T-helper 1 cell treated with Interleukin-12 subunit alpha and Interleukin-12 subunit beta and Interleukin-4 antibody, amounts not matched to agents 30 ng/mL and 1 ng/mL, for 36 hours (primary cell): ENCODE data around the gene STAB2. TPM values are rescaled to one million over a fixed set of nuclear protein-coding genes. Genes with fewer than 3 reads are reported as not detected.

ENCODE experiments used
- intact Hi-C: fragments of 100-400 bp; cut with micrococcal nuclease; formaldehyde crosslinking; loops from one replicate; pipeline ENCODE4 v1.15.1; 2024
- total RNA-seq: library from RNA; stranded (reverse); gene quantifications from 2 replicates; pipeline ENCODE4 v1.2.3, GENCODE V29; 2022

Gene STAB2
- total RNA-seq, result not detected in 2 replicates

- intact Hi-C loops, result no loop called here
Measured at GRCh38 chr12:103586791-103587370, at the start of gene STAB2. Gene STAB2 (plus strand): TSS chr12:103587273. CDS start chr12:103587477, 204 bp downstream.

DNA sequence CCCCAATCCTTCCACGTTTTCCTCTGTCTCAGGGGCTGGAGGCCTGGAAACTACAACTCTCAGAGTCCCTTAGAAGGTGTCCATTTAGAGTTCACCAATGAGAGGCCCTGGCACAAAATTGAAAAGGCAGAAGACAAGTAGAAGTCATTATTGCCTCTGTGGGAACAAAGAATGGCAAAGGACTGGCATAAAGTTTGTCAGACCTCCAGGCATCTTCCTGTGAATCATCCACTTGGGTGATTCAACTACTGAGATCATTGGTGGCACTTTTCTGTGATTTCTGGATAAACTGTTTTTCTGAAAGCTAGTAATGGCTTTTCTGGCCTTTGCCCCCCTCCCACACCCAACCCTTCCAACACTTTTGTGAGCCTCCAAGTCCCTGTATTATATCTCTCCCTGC, 48.7 kb upstream of the STAB2 start:
- intact Hi-C loops, result no loop called here

DNA sequence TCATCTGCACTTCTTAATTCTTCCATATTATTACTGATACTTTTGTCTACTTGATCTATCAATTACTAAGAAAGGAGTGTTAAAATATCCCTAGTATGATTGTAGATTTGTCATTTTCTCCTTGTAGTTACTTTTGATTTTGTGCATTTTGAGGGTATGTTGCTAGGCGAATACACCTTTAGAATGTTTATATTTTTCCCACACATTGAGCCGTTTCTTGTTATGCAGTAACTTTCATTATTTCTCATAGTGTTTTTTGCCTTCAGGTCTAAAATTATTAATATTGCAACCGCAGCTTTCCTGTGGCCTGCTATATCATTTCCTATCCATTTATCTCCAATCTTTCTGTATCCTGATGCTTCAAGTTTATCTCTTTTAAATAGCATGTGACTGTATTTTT, 46.8 kb upstream of the STAB2 start:
- intact Hi-C loops, result loop anchor here (10.0 kb wide), 1 partner anchor 1596 kb away; no protein-coding TSS in a partner anchor

GRCh38 chr12:103542078-103542477, 45.0 kb upstream of the STAB2 start:
- intact Hi-C loops, result loop anchor here (10.0 kb wide), 1 partner anchor 1597 kb away; no protein-coding TSS in a partner anchor

GRCh38 chr12:103546959-103547358, 40.1 kb upstream of the STAB2 start:
- intact Hi-C loops, result loop anchor here (5.0 to 10.0 kb wide), 2 partner anchors 105 to 1602 kb away; no protein-coding TSS in a partner anchor

- intact Hi-C loops, result loop anchor here (5.0 to 10.0 kb wide), 2 partner anchors 105 to 1603 kb away; no protein-coding TSS in a partner anchor
Measured at GRCh38 chr12:103547376-103547775, 39.7 kb upstream of the STAB2 start.

- intact Hi-C loops, result loop anchor here (1.0 to 10.0 kb wide), 9 partner anchors 43 to 1631 kb away; no protein-coding TSS in a partner anchor
Measured at GRCh38 chr12:103547929-103548328, 39.1 kb upstream of the STAB2 start.

DNA sequence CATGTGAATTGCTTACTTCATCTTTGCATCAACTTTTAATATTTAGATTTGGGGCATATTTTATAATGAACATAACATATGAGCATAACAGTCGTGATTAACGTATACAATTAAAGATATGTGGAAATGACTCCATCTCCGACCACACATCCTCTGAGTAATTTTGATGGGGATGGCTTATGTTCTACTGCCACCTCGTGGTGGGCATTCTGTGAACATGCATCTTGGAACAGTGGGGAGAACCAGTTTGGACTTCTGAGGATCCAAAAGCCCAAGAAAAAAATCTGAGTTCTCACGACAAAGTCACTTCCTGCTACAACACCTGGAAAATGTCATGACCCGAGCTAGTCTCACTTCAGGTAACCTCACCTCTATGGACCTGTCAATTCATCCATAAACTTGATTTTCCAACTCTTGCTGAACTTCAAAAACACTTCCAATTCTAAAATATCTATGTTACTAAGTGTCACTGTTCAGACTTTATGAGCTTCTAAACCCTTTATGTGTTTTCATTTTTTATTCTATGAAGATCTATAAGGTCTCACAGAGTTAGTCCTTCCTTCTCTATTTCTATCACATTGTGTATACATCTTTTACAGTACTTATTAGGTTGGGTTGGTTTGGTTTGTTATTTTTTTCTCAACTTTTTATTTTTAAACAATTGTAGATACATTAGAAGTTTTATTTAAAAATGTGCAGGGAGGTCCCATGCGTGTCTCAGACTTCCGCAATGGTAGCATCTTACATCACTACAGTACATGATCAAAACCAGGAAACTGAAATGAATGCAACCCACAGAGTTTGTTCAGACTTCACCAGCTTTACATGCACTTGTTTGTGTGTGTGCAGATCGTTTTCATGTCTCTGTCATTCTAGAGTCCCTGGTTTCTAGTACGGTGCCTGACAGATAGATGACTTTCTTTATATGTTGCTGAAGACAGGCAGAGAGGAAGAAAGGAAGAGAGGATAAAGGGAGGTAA, 38.2 kb upstream of the STAB2 start:
- intact Hi-C loops, result loop anchor here (1.0 to 10.0 kb wide), 9 partner anchors 44 to 1632 kb away; no protein-coding TSS in a partner anchor

DNA sequence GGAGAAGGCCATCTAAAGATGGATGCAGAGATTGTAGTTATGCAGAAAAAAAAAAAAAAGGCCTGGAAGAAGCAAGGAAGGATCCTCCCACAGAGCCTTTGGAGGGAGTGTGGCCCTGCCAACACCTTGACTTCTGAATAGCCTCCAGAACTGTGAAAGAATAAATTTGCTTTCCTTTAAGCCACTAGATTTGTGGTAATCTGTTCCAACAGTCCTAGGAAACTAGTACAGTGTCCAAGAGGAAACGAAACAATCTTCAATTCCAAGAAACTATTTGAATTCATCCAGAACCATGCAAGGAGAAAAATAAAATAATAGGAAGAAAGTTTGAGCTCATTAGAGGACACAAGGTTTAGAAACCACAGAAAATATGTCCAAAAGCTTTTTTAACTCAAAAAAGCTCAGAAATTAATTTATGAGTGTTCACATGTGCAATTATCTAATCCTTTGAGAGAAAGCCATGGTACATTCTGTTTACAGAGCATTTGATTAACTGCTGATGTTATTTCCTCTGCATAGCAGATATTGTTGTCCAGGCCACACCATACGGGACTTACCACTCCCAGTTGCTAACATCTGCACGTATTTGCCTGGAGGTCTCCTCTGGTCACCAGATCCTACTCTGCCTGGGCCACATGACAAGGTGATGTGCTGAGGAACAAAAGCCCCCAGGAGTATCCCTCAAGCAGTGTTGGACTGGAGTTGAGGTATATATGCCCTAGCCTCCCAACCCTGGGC, 30.0 kb upstream of the STAB2 start:
- intact Hi-C loops, result no loop called here

DNA sequence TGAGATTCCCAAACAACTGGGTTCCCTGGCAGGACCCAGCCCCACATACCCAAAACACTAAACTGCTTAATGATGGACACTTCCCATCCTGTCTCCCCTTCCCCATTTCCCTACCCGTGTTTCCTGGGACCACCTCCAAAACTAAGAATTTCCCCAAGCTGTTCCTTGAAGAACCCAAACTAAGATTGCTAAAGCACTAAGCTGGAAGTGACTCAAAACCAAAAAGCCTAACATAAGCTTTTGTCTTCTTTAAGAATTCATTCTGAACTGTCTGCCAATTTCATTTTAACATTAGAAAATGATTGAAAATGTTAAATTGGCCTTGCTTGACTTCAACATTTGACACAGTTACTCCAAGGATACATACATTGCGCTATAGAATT, 29.5 kb upstream of the STAB2 start:
- intact Hi-C loops, result no loop called here

GRCh38 chr12:103558879-103559278, 28.2 kb upstream of the STAB2 start:
- intact Hi-C loops, result no loop called here

- intact Hi-C loops, result no loop called here
Measured at GRCh38 chr12:103560604-103561101, 26.4 kb upstream of the STAB2 start.

DNA sequence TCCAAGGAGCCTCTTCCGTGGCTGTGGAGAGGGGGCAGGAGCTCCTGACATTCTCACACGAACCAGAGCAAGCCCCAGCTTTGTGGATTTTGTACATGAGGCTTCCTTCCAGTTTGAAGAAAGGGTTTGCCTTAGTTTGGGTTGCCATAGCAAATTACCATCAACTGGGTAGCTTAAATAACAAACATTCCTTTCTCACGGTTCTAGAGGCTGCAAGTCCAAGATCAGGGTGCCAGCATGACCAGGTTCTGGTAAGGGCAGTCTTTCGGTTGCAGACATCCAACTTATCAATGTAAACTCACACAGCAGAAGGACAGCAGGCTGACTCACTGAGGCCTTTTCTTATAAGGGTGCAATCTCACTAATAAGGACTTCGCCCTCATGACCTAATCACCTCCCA, 25.9 kb upstream of the STAB2 start:
- intact Hi-C loops, result no loop called here

GRCh38 chr12:103566398-103566797, 20.7 kb upstream of the STAB2 start:
- intact Hi-C loops, result no loop called here

GRCh38 chr12:103569278-103569677, 17.8 kb upstream of the STAB2 start:
- intact Hi-C loops, result no loop called here

- intact Hi-C loops, result no loop called here
Measured at GRCh38 chr12:103571286-103571685, 15.8 kb upstream of the STAB2 start.

DNA sequence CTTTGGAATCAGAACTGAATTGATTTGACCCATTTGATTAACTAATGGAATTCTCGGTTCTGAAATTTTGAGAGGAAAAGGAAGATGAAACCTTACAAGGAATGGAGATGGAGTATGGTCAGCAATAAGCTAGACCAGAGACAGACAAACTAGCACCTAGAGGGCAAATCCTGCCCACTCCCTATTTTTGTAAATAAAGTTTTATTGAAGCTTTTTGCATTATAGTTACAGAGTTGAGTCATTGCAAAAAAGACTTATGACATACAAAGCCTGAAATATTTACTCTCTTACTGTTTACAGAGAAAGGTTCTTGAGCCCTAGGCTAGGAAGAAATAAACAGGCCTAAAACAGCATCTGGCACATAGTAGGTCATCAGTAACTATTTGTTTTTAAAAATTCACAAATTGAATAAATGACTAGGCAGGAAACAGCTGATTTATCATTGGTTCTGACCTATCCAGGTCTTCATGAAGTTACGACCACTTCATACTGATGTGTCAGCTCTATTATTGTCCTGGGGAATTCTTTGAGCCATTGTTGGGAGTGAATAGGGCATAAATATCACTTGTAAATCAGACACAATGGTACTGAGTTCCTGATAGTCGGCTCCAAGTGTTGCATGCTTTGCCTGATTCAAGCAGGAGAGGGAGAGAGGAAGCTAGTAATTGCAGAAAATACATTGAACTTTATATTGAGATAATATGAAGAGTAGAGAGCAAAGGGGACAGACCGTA, 14.6 kb upstream of the STAB2 start:
- intact Hi-C loops, result no loop called here

GRCh38 chr12:103573185-103573584, 13.9 kb upstream of the STAB2 start:
- intact Hi-C loops, result no loop called here

DNA sequence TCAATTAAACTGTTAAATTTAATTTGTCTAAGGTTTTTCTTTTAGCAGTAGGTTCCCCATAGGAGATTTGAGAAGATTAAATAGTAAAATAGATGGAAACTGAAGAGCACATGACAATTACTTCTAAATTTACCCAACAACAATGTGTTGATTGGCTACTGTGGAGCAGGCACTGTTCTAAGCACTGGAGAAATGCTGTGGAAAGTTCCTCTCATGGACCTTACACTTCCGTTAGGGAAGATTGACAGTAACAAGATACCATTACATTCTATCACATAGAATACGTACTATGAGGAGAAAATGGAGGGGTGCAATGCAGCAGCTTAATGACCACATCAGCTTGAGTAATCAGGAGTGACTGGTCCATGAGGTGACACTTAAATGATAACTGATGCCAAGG, 8.1 kb upstream of the STAB2 start:
- intact Hi-C loops, result no loop called here

DNA sequence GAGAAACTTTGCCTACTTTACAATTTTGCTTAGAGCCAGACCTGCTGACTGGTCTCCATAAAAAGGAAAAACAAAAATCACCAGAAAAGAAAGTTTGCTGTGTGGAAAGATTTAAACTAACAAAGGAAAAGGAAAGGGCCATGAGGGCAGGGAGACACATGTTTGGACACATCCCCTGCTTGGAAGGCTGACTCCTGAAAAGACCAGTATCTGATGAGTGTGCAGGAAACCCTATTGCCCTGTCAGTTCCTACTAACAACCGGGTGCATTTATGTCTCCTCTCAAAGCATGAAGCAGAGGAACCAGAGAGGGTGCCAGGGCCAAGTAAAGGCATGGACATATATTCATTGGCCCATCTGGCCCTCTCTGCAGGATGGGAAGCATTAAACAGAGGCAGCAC, 7.0 kb upstream of the STAB2 start:
- intact Hi-C loops, result no loop called here

GRCh38 chr12:103583008-103583407, 4.1 kb upstream of the STAB2 start:
- intact Hi-C loops, result no loop called here
